Measurements from ENCODE around the gene ETS1. TPM values are rescaled to one million over a fixed set of nuclear protein-coding genes. Genes with fewer than 3 reads are reported as not detected.
"Not testable (repeated sequence)": the region's sequence is repeated elsewhere in the genome, so short reads cannot be mapped to it uniquely, and the experiment has no call there.

Gene ETS1
- total RNA-seq, 1 experiment from 2014 or later: 3.7 TPM

DNA sequence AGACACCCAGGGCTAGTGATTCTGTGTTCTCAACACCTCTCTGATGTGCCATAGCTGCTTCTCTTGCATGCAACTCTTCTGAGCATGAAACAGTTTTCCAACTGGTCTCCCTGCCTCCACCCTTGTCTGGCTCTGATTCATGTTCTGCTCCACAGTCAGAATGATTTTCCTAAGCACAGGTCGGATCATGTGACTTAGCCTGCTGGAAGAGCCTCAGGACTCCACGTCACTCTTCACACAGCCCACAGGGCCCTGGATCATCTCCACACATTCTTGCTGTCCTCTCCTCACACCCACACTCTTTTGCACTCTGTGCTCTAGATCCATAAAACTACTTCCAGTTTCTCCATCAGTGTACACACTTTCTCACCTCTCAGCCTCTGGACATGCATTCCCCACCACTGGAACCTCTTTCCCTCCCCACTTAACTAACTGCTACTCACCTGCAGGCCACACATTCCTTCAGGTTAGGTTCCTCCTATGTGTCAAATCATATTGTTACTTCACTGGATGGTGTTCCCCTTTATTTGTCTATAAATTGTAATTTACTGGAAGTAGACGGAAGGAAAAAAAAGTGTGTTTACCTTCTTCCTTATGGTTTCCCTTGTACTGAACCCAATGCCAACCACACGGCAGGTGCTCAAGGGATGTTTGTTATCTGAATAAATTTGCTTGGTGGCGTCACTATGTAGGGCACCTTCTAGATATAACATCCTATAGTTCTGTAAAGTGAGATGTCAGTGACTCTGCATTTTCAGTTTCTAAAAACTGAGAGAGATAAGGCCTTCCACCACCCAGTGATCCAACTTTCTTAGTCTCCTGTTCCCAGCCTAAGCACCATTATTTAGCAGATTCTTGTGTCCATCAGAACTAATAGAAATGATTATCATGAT is 133.7 kb downstream of the ETS1 start:
- intact Hi-C loops (cut with micrococcal nuclease; ENCODE audit: unreplicated experiment): no loop called here
- no peak overlapping the region for H3K4me3 ChIP-seq (ENCODE audit: low read depth, low read length, poor library complexity, severe bottlenecking)
- no peaks in the 10 kb centered on the region for H3K36me3 ChIP-seq (ENCODE audit: insufficient read depth, low read length, poor library complexity, severe bottlenecking)
- H3K27ac ChIP-seq (ENCODE audit: low read depth, low read length, poor library complexity, severe bottlenecking): no peak overlapping the region
- no peaks in the 10 kb centered on the region for H3K4me1 ChIP-seq (ENCODE audit: insufficient read depth, low read length, poor library complexity, severe bottlenecking)
- CTCF ChIA-PET: no interaction called here
- POLR2A ChIA-PET (ENCODE audit: low non-redundant PET): no interaction called here
- TF ChIP-seq, protein P1, sequence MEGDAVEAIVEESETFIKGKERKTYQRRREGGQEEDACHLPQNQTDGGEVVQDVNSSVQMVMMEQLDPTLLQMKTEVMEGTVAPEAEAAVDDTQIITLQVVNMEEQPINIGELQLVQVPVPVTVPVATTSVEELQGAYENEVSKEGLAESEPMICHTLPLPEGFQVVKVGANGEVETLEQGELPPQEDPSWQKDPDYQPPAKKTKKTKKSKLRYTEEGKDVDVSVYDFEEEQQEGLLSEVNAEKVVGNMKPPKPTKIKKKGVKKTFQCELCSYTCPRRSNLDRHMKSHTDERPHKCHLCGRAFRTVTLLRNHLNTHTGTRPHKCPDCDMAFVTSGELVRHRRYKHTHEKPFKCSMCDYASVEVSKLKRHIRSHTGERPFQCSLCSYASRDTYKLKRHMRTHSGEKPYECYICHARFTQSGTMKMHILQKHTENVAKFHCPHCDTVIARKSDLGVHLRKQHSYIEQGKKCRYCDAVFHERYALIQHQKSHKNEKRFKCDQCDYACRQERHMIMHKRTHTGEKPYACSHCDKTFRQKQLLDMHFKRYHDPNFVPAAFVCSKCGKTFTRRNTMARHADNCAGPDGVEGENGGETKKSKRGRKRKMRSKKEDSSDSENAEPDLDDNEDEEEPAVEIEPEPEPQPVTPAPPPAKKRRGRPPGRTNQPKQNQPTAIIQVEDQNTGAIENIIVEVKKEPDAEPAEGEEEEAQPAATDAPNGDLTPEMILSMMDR (conservative IDR thresholded peaks at IDR 0.05; ENCODE audit: low read depth, low read length): no peak
- TF ChIP-seq EZH2 (IDR thresholded peaks at IDR 0.05; ENCODE audit: borderline replicate concordance, low read depth, low read length, poor library complexity, severe bottlenecking): no peak
- no TSS peak for BruUV-seq (replicated peaks)
- H3K27me3 ChIP-seq (replicated peaks; ENCODE audit: insufficient read depth, low read depth, low read length, poor library complexity): peaks cover 41% of the 10 kb centered on the region
- no peaks in the 10 kb centered on the region for H3K9me3 ChIP-seq (ENCODE audit: low read depth, low read length, poor library complexity, severe bottlenecking)
- DNase-seq (ENCODE audit: low spot score): no peak

DNA sequence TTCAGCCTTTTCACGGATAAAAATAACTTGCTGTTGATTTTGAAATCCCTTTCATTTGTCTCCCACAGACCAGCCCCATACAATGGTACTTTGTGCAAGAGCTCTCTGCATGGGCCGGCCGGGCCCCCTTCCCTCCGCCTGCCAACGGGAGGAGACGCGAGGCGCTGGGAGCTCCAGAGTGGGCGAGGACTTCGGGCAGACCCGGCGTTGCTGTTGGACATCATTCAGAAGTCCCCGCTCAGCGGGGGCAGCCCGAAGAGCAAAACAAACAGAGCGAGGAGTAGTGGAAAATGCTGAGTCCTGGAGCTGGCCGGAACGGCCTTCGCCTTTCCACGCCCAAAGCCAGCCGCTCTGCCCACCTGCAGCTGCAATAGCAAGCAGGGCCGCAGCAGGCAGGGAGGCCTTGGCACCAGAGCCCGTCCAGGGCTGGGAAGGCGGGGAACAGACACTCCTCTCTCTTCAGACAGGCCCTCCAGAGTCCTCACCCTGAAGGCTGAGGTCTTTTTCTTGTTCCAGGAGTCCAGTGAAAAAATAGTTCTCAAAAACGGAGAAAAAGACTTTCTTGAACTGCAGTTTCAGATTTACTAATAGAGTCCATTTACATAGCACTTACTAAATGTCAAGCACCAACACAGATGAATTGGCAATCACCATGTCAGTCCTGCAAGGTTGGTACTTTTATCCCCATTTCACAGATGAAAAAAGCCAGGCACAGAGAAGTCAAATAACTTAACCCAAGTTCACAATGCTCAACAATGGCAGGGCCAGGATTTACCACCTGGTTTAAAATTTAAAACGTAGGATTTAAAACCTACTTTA is 135.5 kb downstream of the ETS1 start:
- ChIA-PET CTCF (no interaction called here), POLR2A (ENCODE audit: low non-redundant PET) (no interaction called here)
- no peaks in the 10 kb centered on the region for H3K9me3 ChIP-seq (ENCODE audit: low read depth, low read length, poor library complexity, severe bottlenecking)
- no peaks in the 10 kb centered on the region for H3K4me1 ChIP-seq (ENCODE audit: insufficient read depth, low read length, poor library complexity, severe bottlenecking)
- BruUV-seq (replicated peaks): no TSS peak
- no peak overlapping the region for H3K4me3 ChIP-seq (ENCODE audit: low read depth, low read length, poor library complexity, severe bottlenecking)
- no peaks in the 10 kb centered on the region for H3K36me3 ChIP-seq (ENCODE audit: insufficient read depth, low read length, poor library complexity, severe bottlenecking)
- H3K27me3 ChIP-seq (replicated peaks; ENCODE audit: insufficient read depth, low read depth, low read length, poor library complexity): peaks cover 50% of the 10 kb centered on the region
- DNase-seq (ENCODE audit: low spot score): no peak
- no peak overlapping the region for H3K27ac ChIP-seq (ENCODE audit: low read depth, low read length, poor library complexity, severe bottlenecking)
- TF ChIP-seq, protein P1 (conservative IDR thresholded peaks at IDR 0.05; ENCODE audit: low read depth, low read length): no peak
- peak; percentile 60 for TF ChIP-seq EZH2 (IDR thresholded peaks at IDR 0.05; ENCODE audit: borderline replicate concordance, low read depth, low read length, poor library complexity, severe bottlenecking)
- intact Hi-C loops (cut with micrococcal nuclease; ENCODE audit: unreplicated experiment): no loop called here

DNA sequence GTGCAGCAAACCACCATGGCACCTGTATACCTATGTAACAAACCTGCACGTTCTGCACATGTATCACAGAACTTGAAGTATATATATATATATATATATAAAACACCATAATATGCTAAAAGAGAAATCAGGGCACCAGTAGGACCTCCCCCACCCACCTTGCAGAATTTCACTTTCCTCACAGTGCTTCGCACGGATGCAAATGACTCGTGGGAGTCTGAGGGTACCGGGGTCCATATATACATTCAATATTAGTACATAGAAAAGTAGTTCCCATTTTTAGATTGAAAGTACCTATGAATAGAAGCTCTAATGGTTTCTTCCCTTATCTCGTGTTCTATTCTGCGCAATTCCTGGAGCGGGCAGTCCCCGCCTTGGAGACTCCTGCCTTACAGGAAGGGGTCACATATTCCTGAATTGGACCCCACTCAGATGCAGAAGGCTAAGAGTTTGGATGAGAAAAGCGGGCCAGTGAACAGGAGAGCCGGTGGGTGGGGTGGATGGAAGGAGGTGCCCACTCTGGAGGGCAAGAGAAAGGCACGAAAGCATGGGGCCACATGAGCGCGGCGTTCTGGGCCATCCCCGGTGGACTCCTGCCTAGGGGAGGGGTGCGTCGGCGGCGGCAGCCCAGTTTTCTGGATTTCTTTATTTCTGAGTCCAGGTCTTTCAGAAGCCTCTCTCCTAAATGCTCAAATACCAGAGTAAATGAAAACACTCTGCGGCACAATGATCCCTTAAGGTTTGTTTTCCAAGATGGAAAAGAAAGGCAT is 136.3 kb downstream of the ETS1 start:
- DNase-seq (ENCODE audit: low spot score): no peak
- H3K27ac ChIP-seq (ENCODE audit: low read depth, low read length, poor library complexity, severe bottlenecking): no peak overlapping the region
- BruUV-seq (replicated peaks): no TSS peak
- no peak for TF ChIP-seq EZH2 (IDR thresholded peaks at IDR 0.05; ENCODE audit: borderline replicate concordance, low read depth, low read length, poor library complexity, severe bottlenecking)
- TF ChIP-seq, protein P1 (conservative IDR thresholded peaks at IDR 0.05; ENCODE audit: low read depth, low read length): no peak
- H3K9me3 ChIP-seq (ENCODE audit: low read depth, low read length, poor library complexity, severe bottlenecking): no peaks in the 10 kb centered on the region
- intact Hi-C loops (cut with micrococcal nuclease; ENCODE audit: unreplicated experiment): no loop called here
- H3K27me3 ChIP-seq (replicated peaks; ENCODE audit: insufficient read depth, low read depth, low read length, poor library complexity): peaks cover 50% of the 10 kb centered on the region
- H3K4me1 ChIP-seq (ENCODE audit: insufficient read depth, low read length, poor library complexity, severe bottlenecking): no peaks in the 10 kb centered on the region
- no peak overlapping the region for H3K4me3 ChIP-seq (ENCODE audit: low read depth, low read length, poor library complexity, severe bottlenecking)
- ChIA-PET POLR2A (ENCODE audit: low non-redundant PET) (no interaction called here), CTCF (no interaction called here)
- H3K36me3 ChIP-seq (ENCODE audit: insufficient read depth, low read length, poor library complexity, severe bottlenecking): no peaks in the 10 kb centered on the region

DNA sequence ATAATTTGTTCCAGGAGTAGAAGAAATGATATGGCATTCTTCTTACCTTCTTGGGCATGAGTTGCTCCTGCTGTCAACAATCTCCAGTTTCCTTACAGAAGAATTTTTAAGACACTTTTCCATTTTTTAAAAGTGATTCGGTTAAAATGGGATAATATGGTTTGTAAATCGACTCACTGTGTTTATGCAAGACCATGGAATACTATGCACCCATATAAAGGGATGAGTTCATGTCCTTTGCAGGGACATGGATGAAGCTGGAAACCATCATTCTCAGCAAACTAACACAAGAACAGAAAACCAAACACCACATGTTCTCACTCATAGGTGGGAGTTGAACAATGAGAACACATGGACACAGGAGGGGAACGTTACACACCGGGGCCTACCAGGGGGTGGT is 136.9 kb downstream of the ETS1 start:
- POLR2A ChIA-PET (ENCODE audit: low non-redundant PET); H3K4me3 ChIP-seq (ENCODE audit: low read depth, low read length, poor library complexity, severe bottlenecking); H3K9me3 ChIP-seq (ENCODE audit: low read depth, low read length, poor library complexity, severe bottlenecking); H3K36me3 ChIP-seq (ENCODE audit: insufficient read depth, low read length, poor library complexity, severe bottlenecking); BruUV-seq (replicated peaks); H3K4me1 ChIP-seq (ENCODE audit: insufficient read depth, low read length, poor library complexity, severe bottlenecking); CTCF ChIA-PET; H3K27ac ChIP-seq (ENCODE audit: low read depth, low read length, poor library complexity, severe bottlenecking); DNase-seq (ENCODE audit: low spot score); intact Hi-C loops (cut with micrococcal nuclease; ENCODE audit: unreplicated experiment): not testable (repeated sequence)
- peaks cover 50% of the 10 kb centered on the region for H3K27me3 ChIP-seq (replicated peaks; ENCODE audit: insufficient read depth, low read depth, low read length, poor library complexity)

All from A673 (cell line).